NCI-H187 (cell line): Measurements from ENCODE around the gene SNX19.

Source experiments
- DNase-seq, 2 experiments: peaks; one replicate each; lab custom pipeline; 2025; lab: John Stamatoyannopoulos, UW

SNX19 gene

GRCh38 chr11:130839981-130840666, 76.2 kb downstream of the SNX19 start:
- DNase-seq = no peak

DNA sequence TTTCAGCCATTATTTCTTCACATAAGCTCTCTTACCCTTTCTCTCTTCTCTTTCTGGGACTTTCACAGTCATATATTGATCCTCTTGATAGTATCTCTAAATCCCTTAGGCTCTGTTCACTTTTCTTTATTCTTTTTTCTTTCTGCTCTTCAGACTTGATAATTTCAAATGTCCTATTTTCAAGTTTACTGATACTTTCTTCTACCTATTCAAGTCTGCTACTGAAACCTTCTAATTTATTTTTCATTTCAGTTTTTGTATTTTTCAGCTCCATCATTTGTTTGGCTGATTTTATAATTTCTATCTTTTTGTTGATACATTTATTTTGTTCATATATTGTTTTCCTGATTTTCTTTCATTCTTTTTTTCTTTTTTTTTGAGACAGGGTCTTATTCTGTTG, 79.1 kb downstream of the SNX19 start:
- DNase-seq = no peak

- DNase-seq = no peak
Observed at GRCh38 chr11:130834886-130835285, 81.4 kb downstream of the SNX19 start.

GRCh38 chr11:130832566-130833425, 83.5 kb downstream of the SNX19 start:
- DNase-seq = no peak

GRCh38 chr11:130831976-130832375, 84.3 kb downstream of the SNX19 start:
- DNase-seq = no peak

DNA sequence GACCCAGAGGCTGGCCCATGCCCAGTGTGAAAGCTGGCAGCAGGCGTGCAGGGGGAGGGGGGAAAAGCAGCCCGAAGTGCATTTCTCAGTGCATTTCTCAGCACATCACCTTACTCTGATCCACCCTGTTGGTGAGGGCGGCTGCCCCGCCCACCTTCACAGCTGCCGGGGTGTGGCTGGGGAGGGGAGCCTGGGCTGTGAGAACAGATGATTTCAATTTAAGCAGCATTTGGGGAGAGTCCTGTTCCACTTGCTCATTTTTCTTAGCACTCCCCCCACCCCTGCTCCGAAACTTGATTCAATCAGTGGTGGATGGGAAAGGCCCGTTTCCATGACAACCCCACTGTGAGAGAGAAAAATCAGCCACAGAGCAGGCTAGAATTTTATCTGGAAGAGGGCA, 84.8 kb downstream of the SNX19 start:
- no peak for DNase-seq

- no peak for DNase-seq
Observed at GRCh38 chr11:130830566-130830965, 85.7 kb downstream of the SNX19 start.

- DNase-seq = no peak
Observed at GRCh38 chr11:130829920-130830511, 86.3 kb downstream of the SNX19 start.

GRCh38 chr11:130828741-130829140, 87.5 kb downstream of the SNX19 start:
- DNase-seq = no peak

- no peak for DNase-seq
Observed at GRCh38 chr11:130827451-130828377, 88.6 kb downstream of the SNX19 start.

DNA sequence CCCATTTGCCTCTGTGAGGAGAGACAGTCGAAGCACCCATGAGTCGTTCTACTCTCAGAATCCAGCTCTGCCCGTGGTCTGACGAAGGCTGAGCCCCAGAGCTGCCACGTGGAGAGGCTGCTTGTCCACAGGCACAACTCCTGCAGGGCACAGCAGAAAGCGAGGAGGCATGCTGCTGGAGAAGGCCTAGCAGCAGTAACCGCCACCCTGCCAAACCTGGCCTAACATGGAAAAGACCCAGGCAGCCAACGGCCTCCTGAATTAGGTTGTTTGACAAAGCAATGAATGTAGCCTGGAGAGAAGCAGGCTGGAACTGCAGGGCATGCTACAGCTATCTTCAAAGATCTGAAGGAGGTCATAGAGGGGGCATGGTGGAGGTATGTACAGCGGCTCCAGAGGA, 89.7 kb downstream of the SNX19 start:
- DNase-seq = no peak

DNA sequence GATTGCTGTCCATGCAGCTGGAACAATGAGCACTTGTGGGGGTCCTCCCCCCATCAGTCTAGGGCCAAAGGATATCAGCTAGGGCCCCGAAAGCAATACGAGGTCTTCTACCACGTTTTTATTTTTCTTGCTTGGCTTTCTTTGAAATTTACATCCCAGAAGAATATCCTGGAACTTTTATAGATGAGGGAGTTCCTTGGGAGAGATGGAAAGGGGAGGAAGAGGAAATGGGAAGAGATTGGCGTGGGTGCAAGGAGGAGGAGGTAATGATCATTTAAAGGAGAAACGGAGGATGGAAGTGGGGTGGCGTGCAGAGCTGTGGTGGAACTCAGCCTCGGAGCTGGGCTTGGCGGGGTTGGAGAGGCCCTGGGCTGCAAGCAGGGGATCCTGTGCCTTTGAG, 90.3 kb downstream of the SNX19 start:
- no peak for DNase-seq

- no peak for DNase-seq
Observed at GRCh38 chr11:130825561-130825960, 90.7 kb downstream of the SNX19 start.
